ENCODE measurements around the gene KRT77. TPM values are rescaled to one million over a fixed set of nuclear protein-coding genes. Genes with fewer than 3 reads are reported as not detected.

Gene KRT77
- total and polyA plus RNA-seq, 2 donors (not counting 1 experiment from before 2014, with no cell fraction given), result not detected

GRCh38 chr12:52686756-52687487 lies 16.4 kb downstream of the KRT77 start:
- Histone ChIP-seq H2AFZ (ENCODE audit: low read length) (no peak overlapping the region), H3K4me2 (ENCODE audit: extremely low read depth, insufficient read depth, low read length) (no peak overlapping the region), H3K36me3 (ENCODE audit: control insufficient read depth, insufficient read depth, low read length) (no peaks in the 10 kb centered on the region), H3K79me2 (ENCODE audit: control insufficient read depth, insufficient read depth, low read length) (no peaks in the 10 kb centered on the region), H3K4me1 (ENCODE audit: control insufficient read depth, extremely low read depth, insufficient read depth, low read length) (no peaks in the 10 kb centered on the region), H3K27ac (ENCODE audit: insufficient read depth, low read length) (no peak overlapping the region), H3K27me3 (ENCODE audit: control insufficient read depth, insufficient read depth, low read length) (peaks cover 18% of the 10 kb centered on the region), H4K20me1 (ENCODE audit: control insufficient read depth, extremely low read depth, insufficient read depth, low read length) (no peaks in the 10 kb centered on the region), H3K9ac (ENCODE audit: insufficient read depth, low read length) (no peak overlapping the region), H3K9me3 (ENCODE audit: control insufficient read depth, insufficient read depth, low read depth, low read length) (no peaks in the 10 kb centered on the region), H3K4me3 (replicated peaks in 1 of 4; ENCODE audit: control extremely low read depth in 1 of 4, insufficient read depth in 1 of 4, low read depth in 3 of 4, low read length in 4 of 4) (no peak overlapping the region)
- TF ChIP-seq CTCF (conservative IDR thresholded peaks at IDR 0.05 in 1 of 2, IDR thresholded peaks at IDR 0.05 in 1 of 2; ENCODE audit: low read depth in 1 of 2, low read length in 2 of 2) (no peak), EZH2 (IDR thresholded peaks at IDR 0.05; ENCODE audit: low read length, missing control alignments) (no peak)
- DNase-seq (ENCODE audit: low read depth in 2 of 2), result no peak

GRCh38 chr12:52686063-52686462 lies 17.3 kb downstream of the KRT77 start:
- no peak overlapping the region for H2AFZ ChIP-seq (ENCODE audit: low read length)
- no peak overlapping the region for H3K9ac ChIP-seq (ENCODE audit: insufficient read depth, low read length)
- H3K4me1 ChIP-seq (ENCODE audit: control insufficient read depth, extremely low read depth, insufficient read depth, low read length), result no peaks in the 10 kb centered on the region
- H3K27ac ChIP-seq (ENCODE audit: insufficient read depth, low read length), result no peak overlapping the region
- no peaks in the 10 kb centered on the region for H3K36me3 ChIP-seq (ENCODE audit: control insufficient read depth, insufficient read depth, low read length)
- no peak overlapping the region for H3K4me3 ChIP-seq (replicated peaks in 1 of 4; ENCODE audit: control extremely low read depth in 1 of 4, insufficient read depth in 1 of 4, low read depth in 3 of 4, low read length in 4 of 4)
- no peaks in the 10 kb centered on the region for H3K9me3 ChIP-seq (ENCODE audit: control insufficient read depth, insufficient read depth, low read depth, low read length)
- no peaks in the 10 kb centered on the region for H3K79me2 ChIP-seq (ENCODE audit: control insufficient read depth, insufficient read depth, low read length)
- DNase-seq (ENCODE audit: low read depth in 2 of 2), result no peak
- H3K27me3 ChIP-seq (ENCODE audit: control insufficient read depth, insufficient read depth, low read length), result peaks cover 12% of the 10 kb centered on the region
- H3K4me2 ChIP-seq (ENCODE audit: extremely low read depth, insufficient read depth, low read length), result no peak overlapping the region
- no peaks in the 10 kb centered on the region for H4K20me1 ChIP-seq (ENCODE audit: control insufficient read depth, extremely low read depth, insufficient read depth, low read length)
- TF ChIP-seq CTCF (conservative IDR thresholded peaks at IDR 0.05 in 1 of 2, IDR thresholded peaks at IDR 0.05 in 1 of 2; ENCODE audit: low read depth in 1 of 2, low read length in 2 of 2) (no peak), EZH2 (IDR thresholded peaks at IDR 0.05; ENCODE audit: low read length, missing control alignments) (no peak)

- TF ChIP-seq EZH2 (IDR thresholded peaks at IDR 0.05; ENCODE audit: low read length, missing control alignments) (no peak), CTCF (conservative IDR thresholded peaks at IDR 0.05 in 1 of 2, IDR thresholded peaks at IDR 0.05 in 1 of 2; ENCODE audit: low read depth in 1 of 2, low read length in 2 of 2) (no peak)
- Histone ChIP-seq H3K4me3 (replicated peaks in 1 of 4; ENCODE audit: control extremely low read depth in 1 of 4, insufficient read depth in 1 of 4, low read depth in 3 of 4, low read length in 4 of 4) (no peak overlapping the region), H3K9ac (ENCODE audit: insufficient read depth, low read length) (no peak overlapping the region), H3K79me2 (ENCODE audit: control insufficient read depth, insufficient read depth, low read length) (no peaks in the 10 kb centered on the region), H2AFZ (ENCODE audit: low read length) (no peak overlapping the region), H4K20me1 (ENCODE audit: control insufficient read depth, extremely low read depth, insufficient read depth, low read length) (no peaks in the 10 kb centered on the region), H3K4me1 (ENCODE audit: control insufficient read depth, extremely low read depth, insufficient read depth, low read length) (no peaks in the 10 kb centered on the region), H3K9me3 (ENCODE audit: control insufficient read depth, insufficient read depth, low read depth, low read length) (no peaks in the 10 kb centered on the region), H3K4me2 (ENCODE audit: extremely low read depth, insufficient read depth, low read length) (no peak overlapping the region), H3K27me3 (ENCODE audit: control insufficient read depth, insufficient read depth, low read length) (peaks cover 6% of the 10 kb centered on the region), H3K27ac (ENCODE audit: insufficient read depth, low read length) (no peak overlapping the region), H3K36me3 (ENCODE audit: control insufficient read depth, insufficient read depth, low read length) (no peaks in the 10 kb centered on the region)
- DNase-seq (ENCODE audit: low read depth in 2 of 2), result no peak
These were observed 17.9 kb downstream of the KRT77 start for GRCh38 chr12:52685406-52685890.
